Uterus (tissue), 4 donors: ENCODE results near the gene HORMAD2. TPM values are rescaled to one million over a fixed set of nuclear protein-coding genes. Genes with fewer than 3 reads are reported as not detected.

Source experiments
- DNase-seq, 2 donors: peaks; one replicate each; pipeline ENCODE4 v3.0.0-alpha.2; 2019 to 2020
- H3K27ac ChIP-seq, 2 donors: fragments of 200-600 bp; sonication (generic); 1 replicate in 1 of 2; 2 replicates in 1 of 2; pipeline ENCODE4 v1.5.1; 2016 to 2018
- H3K27me3 ChIP-seq, 2 donors: fragments of 200-600 bp; sonication (generic); one replicate each; pipeline ENCODE4 v1.5.1; 2018 to 2019; ENCODE audit warnings: control low read depth in 1 of 2
- H3K36me3 ChIP-seq, 2 donors: fragments of 200-600 bp; sonication (generic); one replicate each; pipeline ENCODE4 v1.5.1; 2019; ENCODE audit warnings: control low read depth in 1 of 2
- H3K4me1 ChIP-seq, 2 donors: fragments of 200-600 bp; sonication (generic); one replicate each; pipeline ENCODE4 v1.5.1; 2018 to 2019; ENCODE audit warnings: control low read depth in 1 of 2
- H3K4me3 ChIP-seq, 2 donors: fragments of 200-600 bp; sonication (generic); 1 replicate in 1 of 2; 2 replicates in 1 of 2; pipeline ENCODE4 v1.5.1; 2018 to 2019; ENCODE audit warnings: mild to moderate bottlenecking in 1 of 2
- H3K9me3 ChIP-seq, 2 donors: fragments of 200-600 bp; sonication (generic); one replicate each; pipeline ENCODE4 v1.5.1; 2019; ENCODE audit warnings: control low read depth in 1 of 2
- POLR2A ChIP-seq, 2 donors: fragments of 450-650 bp; IDR thresholded peaks; one replicate each; pipeline ENCODE4 v1.6.1; 2016; ENCODE audit warnings: antibody characterized with exemption in 2 of 2, mild to moderate bottlenecking in 1 of 2, moderate library complexity in 1 of 2
- intact Hi-C: fragments of 100-400 bp; cut with DNase I; formaldehyde crosslinking; loops from one replicate; pipeline ENCODE4 v1.15.1; 2023; ENCODE audit warnings: low total_unique reads
- total RNA-seq, 4 donors: library from RNA; depleted of rRNA in 3 of 4; stranded (reverse); fragments of >200 nt in 3 of 4; gene quantifications; one replicate each; pipeline versions ENCODE4 v1.1.0 to v1.2.4, GENCODE V29; 2014 to 2023
- TF ChIP-seq, protein P1 (sequence below), 4 experiments: fragments of 200-600 bp in 2 of 4; fragments of 450-650 bp in 2 of 4; sonication (generic) in 2 of 4; IDR thresholded peaks; one replicate each; pipeline ENCODE4 v1.5.1; 2016 to 2019; ENCODE audit warnings: antibody characterized with exemption in 4 of 4, mild to moderate bottlenecking in 2 of 4, moderate library complexity in 1 of 4
- donor health status: DM: yes; HTN: yes; CAD: no.

The HORMAD2 gene
- total RNA-seq, 4 donors from 2014 or later = not detected

DNA sequence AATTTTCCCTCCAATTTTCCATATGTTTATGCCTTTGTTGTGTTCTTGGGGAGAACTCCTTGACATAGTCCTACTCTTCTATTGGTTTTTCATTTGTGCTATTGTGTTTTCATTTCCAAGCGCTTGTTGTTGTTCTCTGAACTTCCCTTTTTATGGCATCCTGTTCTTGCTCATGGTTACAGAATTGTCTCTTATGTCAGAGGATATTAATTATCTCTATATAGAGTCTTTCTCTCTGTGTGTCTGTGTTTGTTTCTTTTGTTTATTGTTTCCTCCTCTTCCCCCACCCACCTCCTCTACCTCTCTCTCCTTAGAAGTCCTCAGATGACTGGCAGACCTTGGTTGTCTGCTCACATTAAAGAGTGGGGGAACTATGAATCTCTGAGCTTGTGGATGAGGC is 69.9 kb downstream of the HORMAD2 start:
- no peaks in the 10 kb centered on the region for H3K27me3 ChIP-seq
- no peak for TF ChIP-seq POLR2A (IDR thresholded peaks at IDR 0.05)
- TF ChIP-seq, protein P1, sequence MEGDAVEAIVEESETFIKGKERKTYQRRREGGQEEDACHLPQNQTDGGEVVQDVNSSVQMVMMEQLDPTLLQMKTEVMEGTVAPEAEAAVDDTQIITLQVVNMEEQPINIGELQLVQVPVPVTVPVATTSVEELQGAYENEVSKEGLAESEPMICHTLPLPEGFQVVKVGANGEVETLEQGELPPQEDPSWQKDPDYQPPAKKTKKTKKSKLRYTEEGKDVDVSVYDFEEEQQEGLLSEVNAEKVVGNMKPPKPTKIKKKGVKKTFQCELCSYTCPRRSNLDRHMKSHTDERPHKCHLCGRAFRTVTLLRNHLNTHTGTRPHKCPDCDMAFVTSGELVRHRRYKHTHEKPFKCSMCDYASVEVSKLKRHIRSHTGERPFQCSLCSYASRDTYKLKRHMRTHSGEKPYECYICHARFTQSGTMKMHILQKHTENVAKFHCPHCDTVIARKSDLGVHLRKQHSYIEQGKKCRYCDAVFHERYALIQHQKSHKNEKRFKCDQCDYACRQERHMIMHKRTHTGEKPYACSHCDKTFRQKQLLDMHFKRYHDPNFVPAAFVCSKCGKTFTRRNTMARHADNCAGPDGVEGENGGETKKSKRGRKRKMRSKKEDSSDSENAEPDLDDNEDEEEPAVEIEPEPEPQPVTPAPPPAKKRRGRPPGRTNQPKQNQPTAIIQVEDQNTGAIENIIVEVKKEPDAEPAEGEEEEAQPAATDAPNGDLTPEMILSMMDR (IDR thresholded peaks at IDR 0.05) = no peak
- H3K36me3 ChIP-seq = no peaks in the 10 kb centered on the region
- no peak for DNase-seq
- H3K27ac ChIP-seq = no peak overlapping the region
- no peaks in the 10 kb centered on the region for H3K4me1 ChIP-seq
- H3K9me3 ChIP-seq = no peaks in the 10 kb centered on the region
- H3K4me3 ChIP-seq = no peak overlapping the region
- intact Hi-C loops = no loop called here

DNA sequence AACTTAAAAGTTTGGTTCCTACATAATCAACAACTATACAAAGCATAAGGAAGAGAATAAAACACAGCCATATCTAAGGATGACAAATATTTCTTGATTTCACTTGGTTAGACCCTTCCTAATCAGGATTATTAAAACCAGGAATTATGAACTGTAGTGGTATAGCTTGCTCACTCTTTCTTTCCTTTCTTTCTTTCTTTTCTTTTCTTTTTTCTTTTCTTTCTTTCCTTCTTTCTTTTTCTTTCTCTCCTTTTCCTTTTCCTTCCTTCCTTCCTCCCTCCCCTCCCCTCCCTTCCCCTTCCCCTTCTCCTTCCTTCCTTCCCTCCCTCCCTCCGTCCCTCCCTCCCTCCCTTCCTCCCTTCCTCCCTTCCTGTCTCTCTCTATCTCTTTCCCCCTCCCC is 78.0 kb downstream of the HORMAD2 start:
- no peak for TF ChIP-seq POLR2A (IDR thresholded peaks at IDR 0.05)
- TF ChIP-seq, protein P1 (IDR thresholded peaks at IDR 0.05) = no peak
- no peak for DNase-seq
- Histone ChIP-seq H3K4me3 (no peak overlapping the region), H3K36me3 (no peaks in the 10 kb centered on the region), H3K27ac (no peak overlapping the region), H3K4me1 (no peaks in the 10 kb centered on the region), H3K27me3 (no peaks in the 10 kb centered on the region), H3K9me3 (no peaks in the 10 kb centered on the region)
- intact Hi-C loops = no loop called here

DNA sequence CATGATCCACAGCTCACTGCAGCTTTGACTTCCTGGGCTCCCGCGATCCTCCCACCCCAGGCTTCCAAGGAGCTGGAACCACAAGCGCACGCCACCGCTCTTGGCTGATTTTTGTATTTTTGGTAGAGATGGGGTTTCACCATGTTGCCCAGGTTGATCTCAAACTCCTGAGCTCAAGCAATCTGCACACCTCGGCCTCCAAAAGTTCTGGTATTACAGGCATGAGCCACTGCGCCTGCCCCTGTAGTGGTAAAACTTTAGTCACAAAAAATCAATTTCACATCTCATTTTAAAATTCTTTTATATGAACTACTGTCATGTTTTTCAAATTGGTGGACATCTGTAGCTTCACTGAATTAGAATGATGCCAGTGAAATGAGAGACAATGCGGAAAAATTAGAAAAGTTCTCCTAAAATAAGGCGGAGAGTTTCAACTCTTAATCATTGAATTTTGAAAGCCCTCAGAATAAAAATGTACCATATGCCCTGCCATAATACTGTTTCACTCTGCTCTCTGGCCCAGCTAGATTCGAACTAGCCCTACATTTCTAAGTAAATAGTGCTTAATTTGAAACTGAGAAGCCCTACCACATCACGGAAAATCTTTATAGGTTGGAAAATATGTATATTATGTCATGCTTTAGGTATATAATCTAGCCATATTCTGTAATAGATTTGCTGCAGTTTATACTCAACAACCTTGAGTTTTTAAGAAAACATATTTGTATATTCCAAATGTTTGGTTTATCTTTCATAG is 78.7 kb downstream of the HORMAD2 start:
- DNase-seq = no peak
- Histone ChIP-seq H3K4me1 (no peaks in the 10 kb centered on the region), H3K9me3 (no peaks in the 10 kb centered on the region), H3K4me3 (no peak overlapping the region), H3K27me3 (no peaks in the 10 kb centered on the region), H3K27ac (no peak overlapping the region), H3K36me3 (no peaks in the 10 kb centered on the region)
- intact Hi-C loops = no loop called here
- TF ChIP-seq POLR2A (IDR thresholded peaks at IDR 0.05) = no peak

DNA sequence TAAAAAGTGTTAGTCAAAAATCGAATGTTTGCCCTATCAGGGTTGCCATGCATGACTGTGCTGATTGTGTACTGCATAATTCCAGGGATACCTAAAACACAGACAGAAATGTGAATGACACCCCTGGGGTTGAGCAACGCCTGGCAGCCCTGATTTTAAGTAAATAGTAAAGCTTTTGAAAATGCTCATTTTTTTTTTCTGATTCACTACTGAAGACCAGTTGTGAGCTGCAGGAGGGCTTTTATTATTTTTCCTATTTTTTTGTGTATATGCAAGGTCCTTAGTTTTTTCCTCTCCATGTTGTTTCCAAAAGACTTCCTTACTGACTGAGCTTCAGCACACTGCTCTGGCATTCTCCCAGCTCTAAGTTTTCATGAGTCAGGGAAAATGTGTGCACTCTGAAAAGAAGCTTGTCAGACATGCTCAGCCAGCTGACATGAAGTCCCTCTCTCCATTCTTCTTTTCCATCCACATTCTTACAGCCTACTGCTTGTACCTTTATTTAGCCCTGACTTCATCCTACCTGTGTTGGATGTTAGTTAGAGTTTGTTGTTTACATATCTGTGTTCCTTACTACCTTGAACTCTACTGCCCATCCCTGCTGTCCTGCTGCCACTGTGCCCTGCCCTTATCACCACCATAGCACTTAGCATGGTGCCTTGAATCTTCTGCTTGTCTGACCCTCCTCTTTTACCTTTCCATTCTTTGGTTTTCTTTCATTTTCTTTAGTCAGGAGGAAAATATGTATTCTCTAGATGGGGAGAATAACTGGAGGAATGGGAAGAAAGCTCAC is 79.5 kb downstream of the HORMAD2 start:
- Histone ChIP-seq H3K27me3 (no peaks in the 10 kb centered on the region), H3K9me3 (no peaks in the 10 kb centered on the region), H3K36me3 (no peaks in the 10 kb centered on the region), H3K4me3 (no peak overlapping the region), H3K27ac (no peak overlapping the region), H3K4me1 (no peaks in the 10 kb centered on the region)
- intact Hi-C loops = no loop called here
- TF ChIP-seq, protein P1 (IDR thresholded peaks at IDR 0.05) = no peak
- TF ChIP-seq POLR2A (IDR thresholded peaks at IDR 0.05) = no peak
- DNase-seq = no peak

DNA sequence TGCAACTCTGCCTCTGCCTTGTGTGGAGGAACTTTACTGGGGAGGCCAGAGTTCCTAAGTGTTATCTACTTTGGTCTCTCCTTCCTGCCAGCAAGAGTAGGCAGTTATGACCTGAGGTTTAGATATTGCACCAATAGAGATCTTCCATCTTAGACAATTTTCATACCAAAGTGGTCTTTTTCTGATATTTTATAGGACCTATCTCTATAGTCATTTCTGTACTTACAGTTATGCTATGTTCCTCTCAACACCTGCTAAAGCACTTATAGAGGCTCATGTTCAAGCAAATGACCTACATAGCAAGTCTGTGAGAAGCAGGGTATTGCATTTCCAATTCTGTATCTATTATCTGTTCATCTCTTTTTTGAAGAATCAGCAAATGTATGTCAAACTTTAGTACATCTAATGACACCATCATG is 80.8 kb downstream of the HORMAD2 start:
- Histone ChIP-seq H3K4me1 (no peaks in the 10 kb centered on the region), H3K36me3 (no peaks in the 10 kb centered on the region), H3K4me3 (no peak overlapping the region), H3K9me3 (no peaks in the 10 kb centered on the region), H3K27me3 (peaks cover 0 to 6% of the 10 kb centered on the region in 2 donors), H3K27ac (no peak overlapping the region)
- TF ChIP-seq, protein P1 (IDR thresholded peaks at IDR 0.05) = no peak
- no peak for TF ChIP-seq POLR2A (IDR thresholded peaks at IDR 0.05)
- intact Hi-C loops = no loop called here
- no peak for DNase-seq
